ENCODE data around the gene TM4SF5. TPM values are rescaled to one million over a fixed set of nuclear protein-coding genes. Genes with fewer than 3 reads are reported as not detected.

Gene TM4SF5
- polyA plus RNA-seq, 1 donor from 2014 or later, result not detected

- no peak within 1 kb of the TSS for H3K27ac ChIP-seq (ENCODE audit: low read length)
- H3F3A ChIP-seq (ENCODE audit: insufficient read depth, low read length, poor library complexity, severe bottlenecking), result no peaks in the 10 kb centered on the region
- H3K9me3 ChIP-seq (ENCODE audit: low read length), result no peaks in the 10 kb centered on the region
- H3K79me2 ChIP-seq (replicated peaks; ENCODE audit: insufficient read depth, low read length), result peaks cover 2% of the 10 kb centered on the region
- H4K20me1 ChIP-seq (ENCODE audit: insufficient read depth), result no peaks in the 10 kb centered on the region
- H3K27me3 ChIP-seq (ENCODE audit: insufficient read depth, low read depth, low read length), result peaks cover 7% of the 10 kb centered on the region
- no peak within 1 kb of the TSS for H3K9ac ChIP-seq (ENCODE audit: low read length)
- H3K4me3 ChIP-seq (ENCODE audit: low read length), result no peak within 1 kb of the TSS
- H3K9me2 ChIP-seq (ENCODE audit: insufficient read depth, low read length), result no peaks in the 10 kb centered on the region
- H3K36me3 ChIP-seq (ENCODE audit: insufficient read depth, low read length), result no peaks in the 10 kb centered on the region
- TF ChIP-seq REST (IDR thresholded peaks at IDR 0.05; ENCODE audit: borderline replicate concordance) (no peak), RAD21 (conservative IDR thresholded peaks at IDR 0.05) (no peak), SMC3 (conservative IDR thresholded peaks at IDR 0.05; ENCODE audit: poor library complexity) (no peak), EZH2 (IDR thresholded peaks at IDR 0.05; ENCODE audit: borderline replicate concordance, insufficient read depth, low read length, poor library complexity, severe bottlenecking) (no peak), EP300 (conservative IDR thresholded peaks at IDR 0.05; ENCODE audit: poor library complexity, severe bottlenecking) (no peak), MXI1 (conservative IDR thresholded peaks at IDR 0.05; ENCODE audit: poor library complexity, severe bottlenecking) (no peak), POLR2AphosphoS5 (IDR thresholded peaks at IDR 0.05) (no peak), CTCF (IDR thresholded peaks at IDR 0.05; ENCODE audit: poor library complexity, severe bottlenecking) (no peak), TAF1 (IDR thresholded peaks at IDR 0.05; ENCODE audit: low read depth) (no peak)
- no peak within 1 kb of the TSS for H2AFZ ChIP-seq (ENCODE audit: low read depth, low read length)
- no peak within 1 kb of the TSS for H3K4me2 ChIP-seq (ENCODE audit: low read length)
Measured at GRCh38 chr17:4802228-4802627, 30.5 kb downstream of the TM4SF5 start, which contains the start of gene C17orf114. C17orf114 (minus strand) TSS chr17:4802328.

- Histone ChIP-seq H3K27ac (ENCODE audit: low read length) (no peak overlapping the region), H3F3A (ENCODE audit: insufficient read depth, low read length, poor library complexity, severe bottlenecking) (no peaks in the 10 kb centered on the region), H4K20me1 (ENCODE audit: insufficient read depth) (no peaks in the 10 kb centered on the region), H3K9me3 (ENCODE audit: low read length) (no peaks in the 10 kb centered on the region), H3K4me2 (ENCODE audit: low read length) (no peak overlapping the region), H3K9me2 (ENCODE audit: insufficient read depth, low read length) (no peaks in the 10 kb centered on the region), H3K79me2 (replicated peaks; ENCODE audit: insufficient read depth, low read length) (no peaks in the 10 kb centered on the region), H3K27me3 (ENCODE audit: insufficient read depth, low read depth, low read length) (peaks cover 11% of the 10 kb centered on the region), H2AFZ (ENCODE audit: low read depth, low read length) (no peak overlapping the region), H3K36me3 (ENCODE audit: insufficient read depth, low read length) (no peaks in the 10 kb centered on the region), H3K4me3 (ENCODE audit: low read length) (peak overlapping the region; percentile 59), H3K9ac (ENCODE audit: low read length) (peak overlapping the region; percentile 46)
- no peak for TF ChIP-seq EP300 (conservative IDR thresholded peaks at IDR 0.05; ENCODE audit: poor library complexity, severe bottlenecking)
- no peak for TF ChIP-seq EZH2 (IDR thresholded peaks at IDR 0.05; ENCODE audit: borderline replicate concordance, insufficient read depth, low read length, poor library complexity, severe bottlenecking)
- TF ChIP-seq RAD21 (conservative IDR thresholded peaks at IDR 0.05), result no peak
- TF ChIP-seq POLR2AphosphoS5 (IDR thresholded peaks at IDR 0.05), result no peak
- no peak for TF ChIP-seq MXI1 (conservative IDR thresholded peaks at IDR 0.05; ENCODE audit: poor library complexity, severe bottlenecking)
- no peak for TF ChIP-seq SMC3 (conservative IDR thresholded peaks at IDR 0.05; ENCODE audit: poor library complexity)
- no peak for TF ChIP-seq CTCF (IDR thresholded peaks at IDR 0.05; ENCODE audit: poor library complexity, severe bottlenecking)
- TF ChIP-seq REST (IDR thresholded peaks at IDR 0.05; ENCODE audit: borderline replicate concordance), result no peak
- no peak for TF ChIP-seq TAF1 (IDR thresholded peaks at IDR 0.05; ENCODE audit: low read depth)
Measured at GRCh38 chr17:4806456-4806776, 34.7 kb downstream of the TM4SF5 start.
